ENCODE results near the gene UHRF1.
"Not testable (repeated sequence)": the region's sequence is repeated elsewhere in the genome, so short reads cannot be mapped to it uniquely, and the experiment has no call there.

UHRF1 gene

GRCh38 chr19:4909156-4909896 lies at the start of gene UHRF1:
TSS of gene UHRF1 (plus strand) at chr19:4909501. CDS start at chr19:4910886, 1,385 bp downstream.
- DNase-seq = peak; percentile 68

- DNase-seq = no peak
Observed at GRCh38 chr19:4859697-4860096, 49.6 kb upstream of the UHRF1 start.

GRCh38 chr19:4861147-4861546 lies 48.2 kb upstream of the UHRF1 start:
- DNase-seq = no peak

GRCh38 chr19:4866595-4867424 lies 42.5 kb upstream of the UHRF1 start:
- DNase-seq = peak; percentile 34

GRCh38 chr19:4867534-4868285 lies 41.6 kb upstream of the UHRF1 start, which contains the start of gene PLIN3:
TSS of gene PLIN3 (minus strand) at chr19:4867667. CDS start at chr19:4861394, 6,273 bp downstream.
- DNase-seq = peak; percentile 87

GRCh38 chr19:4868286-4868834 lies 40.9 kb upstream of the UHRF1 start:
- DNase-seq = no peak

GRCh38 chr19:4870025-4870700 lies 39.1 kb upstream of the UHRF1 start:
- DNase-seq = peak; percentile 35

GRCh38 chr19:4871711-4872110 lies 37.6 kb upstream of the UHRF1 start:
- no peak for DNase-seq

GRCh38 chr19:4873930-4874329 lies 35.4 kb upstream of the UHRF1 start:
- no peak for DNase-seq

GRCh38 chr19:4877753-4878490 lies 31.4 kb upstream of the UHRF1 start:
- DNase-seq = no peak

GRCh38 chr19:4878491-4878968 lies 30.8 kb upstream of the UHRF1 start:
- DNase-seq = no peak

- DNase-seq = no peak
Observed at GRCh38 chr19:4879041-4879440, 30.3 kb upstream of the UHRF1 start.

GRCh38 chr19:4882874-4883273 lies 26.4 kb upstream of the UHRF1 start:
- not testable (repeated sequence) for DNase-seq

GRCh38 chr19:4884993-4885392 lies 24.3 kb upstream of the UHRF1 start:
- not testable (repeated sequence) for DNase-seq

- DNase-seq = not testable (repeated sequence)
Observed at GRCh38 chr19:4887803-4888202, 21.5 kb upstream of the UHRF1 start.

GRCh38 chr19:4889034-4889815 lies 20.1 kb upstream of the UHRF1 start:
- no peak for DNase-seq

- no peak for DNase-seq
Observed at GRCh38 chr19:4891066-4891465, 18.2 kb upstream of the UHRF1 start.

GRCh38 chr19:4892962-4893361 lies 16.3 kb upstream of the UHRF1 start:
- not testable (repeated sequence) for DNase-seq

- DNase-seq = no peak
Observed at GRCh38 chr19:4896372-4896771, 12.9 kb upstream of the UHRF1 start.

- no peak for DNase-seq
Observed at GRCh38 chr19:4897146-4897545, 12.2 kb upstream of the UHRF1 start.

- DNase-seq = not testable (repeated sequence)
Observed at GRCh38 chr19:4900879-4901278, 8.4 kb upstream of the UHRF1 start.
